Measurements from ENCODE around the gene PYHIN1. TPM values are rescaled to one million over a fixed set of nuclear protein-coding genes. Genes with fewer than 3 reads are reported as not detected.

PYHIN1 gene
- total and polyA plus RNA-seq, 7 experiments from 2014 or later: 8.4 to 48.2 (median 32.1) TPM

DNA sequence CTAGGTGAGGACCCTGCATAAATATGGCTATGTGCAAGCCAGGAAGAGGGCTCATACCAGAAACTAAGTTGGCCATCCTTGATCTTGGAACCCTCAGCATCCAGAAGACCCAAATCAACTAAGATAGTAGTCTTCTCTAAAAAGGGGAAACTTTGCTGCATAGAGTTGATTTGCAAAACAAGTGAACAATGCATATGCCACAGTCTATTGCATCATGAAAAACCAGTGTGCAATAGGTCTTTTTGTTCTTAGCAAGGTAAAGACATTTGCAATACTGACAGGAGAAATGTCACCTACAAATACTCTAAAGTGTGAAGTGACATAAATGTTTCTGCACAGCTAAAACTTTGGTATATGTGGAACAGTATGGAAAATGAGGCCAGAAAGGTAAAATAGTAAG is 76.4 kb downstream of the PYHIN1 start:
- intact Hi-C loops (cut with micrococcal nuclease): loop anchor here (1.0 to 5.0 kb wide), 5 partner anchors 8 to 1870 kb away; partner anchors contain the start of genes ETV3 (in 1 of the 2) and PYHIN1 (in 1 of the 2)
- H3K4me1 Mint-ChIP-seq: peaks cover 20 to 45% (median 35%) of the 10 kb centered on the region in 7 donors

DNA sequence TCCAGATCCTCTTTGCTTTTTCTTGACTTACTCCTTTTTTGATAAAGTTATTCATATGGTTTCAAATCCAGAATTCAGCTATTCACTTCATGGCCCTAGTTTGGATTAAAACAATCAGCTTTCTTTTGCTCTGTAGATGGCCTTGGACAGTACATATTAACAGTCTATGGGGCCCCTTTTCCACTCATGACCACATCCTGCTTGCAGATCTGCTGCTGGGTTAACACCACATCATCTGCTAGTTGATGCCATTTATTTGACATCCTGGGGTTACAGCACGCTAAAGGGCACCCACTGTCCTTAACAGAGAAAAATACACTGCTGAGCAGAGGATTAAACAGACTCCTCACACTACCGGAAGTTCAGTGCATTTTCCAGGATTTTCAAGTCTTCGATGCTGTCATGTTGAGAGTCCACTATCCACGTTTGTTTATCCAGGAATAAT is 77.4 kb downstream of the PYHIN1 start:
- H3K9me3 Mint-ChIP-seq: peaks cover 0 to 7% (median 0%) of the 10 kb centered on the region in 11 donors
- H3K27me3 ChIP-seq (ENCODE audit: control insufficient read depth in 2 of 2, insufficient read depth in 2 of 2, low read length in 2 of 2): no peaks in the 10 kb centered on the region
- peaks cover 0 to 44% (median 0%) of the 10 kb centered on the region in 5 donors for H3K36me3 Mint-ChIP-seq
- no peaks in the 10 kb centered on the region for H3K27me3 Mint-ChIP-seq
- H3K9me3 ChIP-seq (ENCODE audit: control insufficient read depth in 2 of 3, low read length in 3 of 3): no peaks in the 10 kb centered on the region
- peaks cover 17 to 20% of the 10 kb centered on the region in 2 donors for H3K4me1 ChIP-seq (ENCODE audit: control insufficient read depth in 2 of 2, insufficient read depth in 2 of 2, low read length in 2 of 2)
- ChIA-PET CTCF (no interaction called here), POLR2A (interaction anchor here (0.6 to 1.2 kb wide), 4 partner anchors 11 to 22 kb away, joined by 3 read pairs; no protein-coding TSS in a partner anchor)
- peak overlapping the region; percentile 86 for H3K4me3 ChIP-seq (ENCODE audit: low read length)
- intact Hi-C loops (cut with micrococcal nuclease): loop anchor here (1.0 to 5.0 kb wide), 6 partner anchors 9 to 1871 kb away; partner anchors contain the start of genes ETV3 (in 1 of the 2) and PYHIN1 (in 1 of the 2)
- peak overlapping the region; percentile 87 for H3K27ac ChIP-seq (ENCODE audit: low read depth, low read length)
- ATAC-seq (peak; percentile 70), DNase-seq (peak in 8 of 9 donors; percentile 27 to 62 (median 50))
- H3K4me3 Mint-ChIP-seq: peak overlapping the region; percentile 85 to 98 (median 92)
- H3K4me1 Mint-ChIP-seq: peaks cover 26 to 54% (median 44%) of the 10 kb centered on the region in 7 donors
- H3K27ac Mint-ChIP-seq: peak overlapping the region; percentile 92 to 99 (median 96)
- H3K36me3 ChIP-seq (ENCODE audit: control insufficient read depth in 2 of 3, insufficient read depth in 3 of 3, low read length in 3 of 3): no peaks in the 10 kb centered on the region

More for the DNA sequence above, 76.4 kb downstream of the PYHIN1 start:
- DNase-seq: no peak
- Mint-ChIP-seq H3K27ac (peak overlapping the region in 8 of 9 donors; percentile 23 to 99 (median 86)), H3K9me3 (peaks cover 0 to 7% (median 0%) of the 10 kb centered on the region in 11 donors), H3K27me3 (no peaks in the 10 kb centered on the region), H3K4me3 (peak overlapping the region in 3 of 10 donors; percentile 25 to 43 (median 26)), H3K36me3 (peaks cover 0 to 37% (median 0%) of the 10 kb centered on the region in 5 donors)
- ChIA-PET CTCF (interaction anchor here (0.6 to 0.8 kb wide), 2 partner anchors 9 to 81 kb away, joined by 3 to 4 read pairs; no protein-coding TSS in a partner anchor), POLR2A (no interaction called here)
- no peaks in the 10 kb centered on the region for H3K36me3 ChIP-seq (ENCODE audit: control insufficient read depth in 2 of 3, insufficient read depth in 3 of 3, low read length in 3 of 3)
- H3K9me3 ChIP-seq (ENCODE audit: control insufficient read depth in 2 of 3, low read length in 3 of 3): no peaks in the 10 kb centered on the region
- peaks cover 12 to 20% of the 10 kb centered on the region in 2 donors for H3K4me1 ChIP-seq (ENCODE audit: control insufficient read depth in 2 of 2, insufficient read depth in 2 of 2, low read length in 2 of 2)
- ATAC-seq: no peak
- no peak overlapping the region for H3K27ac ChIP-seq (ENCODE audit: low read depth, low read length)
- no peaks in the 10 kb centered on the region for H3K27me3 ChIP-seq (ENCODE audit: control insufficient read depth in 2 of 2, insufficient read depth in 2 of 2, low read length in 2 of 2)
- H3K4me3 ChIP-seq (ENCODE audit: low read length): no peak overlapping the region

DNA sequence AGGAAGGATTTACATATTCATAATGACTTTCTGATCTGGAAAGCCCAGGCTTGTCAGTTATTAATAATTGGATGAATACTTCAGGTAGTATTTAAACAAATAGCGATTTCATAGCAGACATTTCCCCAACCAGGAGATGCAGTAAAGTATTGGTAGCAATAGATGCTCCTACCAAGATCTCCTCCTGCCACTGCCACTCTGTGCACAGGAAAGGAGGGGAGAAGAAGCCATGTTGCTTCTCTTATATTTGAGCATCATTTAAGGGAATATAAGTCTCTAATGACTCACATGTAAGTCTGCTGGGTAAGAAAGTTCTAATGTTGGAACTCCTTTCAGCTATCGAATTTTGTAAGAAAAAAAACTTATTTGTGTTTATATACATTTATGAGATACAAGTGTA is 77.9 kb downstream of the PYHIN1 start:
- H3K27ac Mint-ChIP-seq: peak overlapping the region; percentile 92 to 99 (median 96)
- POLR2A ChIA-PET: interaction anchor here (0.6 to 1.7 kb wide), 6 partner anchors 11 to 79 kb away, joined by 3 to 7 read pairs (median 3); no protein-coding TSS in a partner anchor
- peak overlapping the region; percentile 86 for H3K4me3 ChIP-seq (ENCODE audit: low read length)
- H3K4me1 ChIP-seq (ENCODE audit: control insufficient read depth in 2 of 2, insufficient read depth in 2 of 2, low read length in 2 of 2): peaks cover 22% of the 10 kb centered on the region in 2 donors
- H3K4me3 Mint-ChIP-seq: peak overlapping the region; percentile 85 to 98 (median 92)
- H3K9me3 Mint-ChIP-seq: peaks cover 0 to 7% (median 0%) of the 10 kb centered on the region in 11 donors
- H3K9me3 ChIP-seq (ENCODE audit: control insufficient read depth in 2 of 3, low read length in 3 of 3): no peaks in the 10 kb centered on the region
- peak overlapping the region; percentile 87 for H3K27ac ChIP-seq (ENCODE audit: low read depth, low read length)
- peaks cover 31 to 59% (median 49%) of the 10 kb centered on the region in 7 donors for H3K4me1 Mint-ChIP-seq
- DNase-seq: no peak
- no peaks in the 10 kb centered on the region for H3K36me3 ChIP-seq (ENCODE audit: control insufficient read depth in 2 of 3, insufficient read depth in 3 of 3, low read length in 3 of 3)
- intact Hi-C loops (cut with micrococcal nuclease): loop anchor here in 1 of 2 donors (1.0 to 5.0 kb wide), 3 partner anchors 11 to 1872 kb away; partner anchors contain the start of genes ETV3 and PYHIN1
- H3K27me3 ChIP-seq (ENCODE audit: control insufficient read depth in 2 of 2, insufficient read depth in 2 of 2, low read length in 2 of 2): no peaks in the 10 kb centered on the region
- CTCF ChIA-PET: no interaction called here
- H3K36me3 Mint-ChIP-seq: peaks cover 0 to 49% (median 4%) of the 10 kb centered on the region in 5 donors
- no peaks in the 10 kb centered on the region for H3K27me3 Mint-ChIP-seq
- peak; percentile 16 for ATAC-seq

DNA sequence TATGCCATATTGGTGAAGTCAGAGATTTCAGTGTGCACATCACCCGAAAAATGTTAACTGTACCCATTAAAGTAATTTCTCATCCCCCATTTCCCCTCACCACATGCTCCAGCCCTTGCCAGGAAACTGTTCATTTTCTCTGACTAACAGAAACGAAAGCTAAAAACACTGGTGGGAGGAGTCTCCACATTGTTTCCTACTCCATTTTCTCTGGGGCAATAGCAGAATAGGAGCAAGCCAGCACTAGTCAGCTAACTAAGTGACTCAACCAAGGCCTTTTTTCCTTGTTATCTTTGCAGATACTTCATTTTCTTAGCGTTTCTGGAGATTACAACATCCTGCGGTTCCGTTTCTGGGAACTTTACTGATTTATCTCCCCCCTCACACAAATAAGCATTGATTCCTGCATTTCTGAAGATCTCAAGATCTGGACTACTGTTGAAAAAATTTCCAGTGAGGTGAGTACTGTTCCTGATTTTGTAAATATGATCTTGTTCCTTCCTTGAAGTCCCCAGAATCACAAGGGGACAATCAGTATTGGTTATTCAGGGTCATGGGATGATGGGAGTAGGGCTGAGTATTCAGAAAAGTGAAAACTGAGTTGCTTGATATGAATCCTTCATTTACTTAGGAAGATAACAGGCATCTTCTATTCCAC is 78.5 kb downstream of the PYHIN1 start, which contains the start of gene IFI16:
Gene IFI16 (plus strand): TSS at position 204 of the 658 bp plus-strand sequence. CDS start 4,774 bp downstream, outside the sequence.
- POLR2A ChIA-PET: interaction anchor here (0.6 to 1.7 kb wide), 6 partner anchors 11 to 80 kb away, joined by 3 to 7 read pairs (median 3); no protein-coding TSS in a partner anchor
- peaks cover 37 to 64% (median 54%) of the 10 kb centered on the region in 7 donors for H3K4me1 Mint-ChIP-seq
- peaks cover 28% of the 10 kb centered on the region in 2 donors for H3K4me1 ChIP-seq (ENCODE audit: control insufficient read depth in 2 of 2, insufficient read depth in 2 of 2, low read length in 2 of 2)

DNA sequence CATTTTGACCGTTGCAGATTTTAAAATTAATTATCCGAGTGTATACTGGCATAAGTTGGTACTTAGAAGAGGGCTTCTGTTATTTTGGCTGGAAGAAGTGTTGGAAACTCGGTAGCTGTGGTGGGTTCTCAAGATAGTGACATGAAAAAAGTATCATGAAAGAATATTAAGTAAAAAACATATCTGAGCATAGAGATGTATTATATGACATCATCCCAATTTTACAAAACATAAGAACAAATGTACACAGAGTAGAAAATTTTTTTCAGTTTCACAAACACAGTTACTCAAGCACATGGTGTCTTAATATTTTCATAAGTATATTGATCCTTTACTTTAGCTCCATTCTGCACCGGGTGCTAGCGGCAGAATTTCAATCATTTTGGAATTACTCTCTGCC is 79.0 kb downstream of the PYHIN1 start:
- DNase-seq (peak in 1 of 9 donors; percentile 12), ATAC-seq (no peak)
- peak overlapping the region; percentile 92 to 99 (median 96) for H3K27ac Mint-ChIP-seq
- H3K4me1 ChIP-seq (ENCODE audit: control insufficient read depth in 2 of 2, insufficient read depth in 2 of 2, low read length in 2 of 2): peaks cover 32 to 33% of the 10 kb centered on the region in 2 donors
- H3K4me3 Mint-ChIP-seq: peak overlapping the region; percentile 85 to 98 (median 92)
- H3K27ac ChIP-seq (ENCODE audit: low read depth, low read length): peak overlapping the region; percentile 87
- peaks cover 0 to 7% (median 0%) of the 10 kb centered on the region in 11 donors for H3K9me3 Mint-ChIP-seq
- no peaks in the 10 kb centered on the region for H3K27me3 ChIP-seq (ENCODE audit: control insufficient read depth in 2 of 2, insufficient read depth in 2 of 2, low read length in 2 of 2)
- H3K4me3 ChIP-seq (ENCODE audit: low read length): peak overlapping the region; percentile 86
- POLR2A ChIA-PET: interaction anchor here (1.2 to 1.7 kb wide), 3 partner anchors 12 to 80 kb away, joined by 3 to 7 read pairs (median 5); no protein-coding TSS in a partner anchor
- no peaks in the 10 kb centered on the region for H3K36me3 ChIP-seq (ENCODE audit: control insufficient read depth in 2 of 3, insufficient read depth in 3 of 3, low read length in 3 of 3)
- intact Hi-C loops (cut with micrococcal nuclease): loop anchor here (2.0 to 5.0 kb wide), 4 partner anchors 42 to 1252 kb away; partner anchors contain the start of gene DCAF8 (in 1 of the 2)
- CTCF ChIA-PET: interaction anchor here (0.6 to 1.0 kb wide), 2 partner anchors 19 to 763 kb away, joined by 3 to 5 read pairs; no protein-coding TSS in a partner anchor
- H3K36me3 Mint-ChIP-seq: peaks cover 1 to 59% (median 14%) of the 10 kb centered on the region in 5 donors
- H3K27me3 Mint-ChIP-seq: no peaks in the 10 kb centered on the region
- H3K9me3 ChIP-seq (ENCODE audit: control insufficient read depth in 2 of 3, low read length in 3 of 3): no peaks in the 10 kb centered on the region
- peaks cover 41 to 70% (median 60%) of the 10 kb centered on the region in 7 donors for H3K4me1 Mint-ChIP-seq

More for the DNA sequence above, 78.5 kb downstream of the PYHIN1 start, which contains the start of gene IFI16:
- H3K36me3 ChIP-seq (ENCODE audit: control insufficient read depth in 2 of 3, insufficient read depth in 3 of 3, low read length in 3 of 3): no peaks in the 10 kb centered on the region
- H3K36me3 Mint-ChIP-seq: peaks cover 0 to 55% (median 10%) of the 10 kb centered on the region in 5 donors
- no peaks in the 10 kb centered on the region for H3K27me3 Mint-ChIP-seq
- H3K9me3 Mint-ChIP-seq: peaks cover 0 to 7% (median 0%) of the 10 kb centered on the region in 11 donors
- H3K9me3 ChIP-seq (ENCODE audit: control insufficient read depth in 2 of 3, low read length in 3 of 3): no peaks in the 10 kb centered on the region
- peak; percentile 84 for ATAC-seq
- H3K27me3 ChIP-seq (ENCODE audit: control insufficient read depth in 2 of 2, insufficient read depth in 2 of 2, low read length in 2 of 2): no peaks in the 10 kb centered on the region
- CTCF ChIA-PET: interaction anchor here (0.6 to 1.0 kb wide), 2 partner anchors 20 to 763 kb away, joined by 3 to 5 read pairs; no protein-coding TSS in a partner anchor
- peak within 1 kb of the TSS; percentile 87 for H3K27ac ChIP-seq (ENCODE audit: low read depth, low read length)
- peak within 1 kb of the TSS; percentile 86 for H3K4me3 ChIP-seq (ENCODE audit: low read length)
- H3K27ac Mint-ChIP-seq: peak within 1 kb of the TSS; percentile 92 to 99 (median 96)
- DNase-seq: peak in 8 of 9 donors; percentile 56 to 80 (median 71)
- peak within 1 kb of the TSS; percentile 85 to 98 (median 92) for H3K4me3 Mint-ChIP-seq
- intact Hi-C loops (cut with micrococcal nuclease): loop anchor here (1.0 to 5.0 kb wide), 7 partner anchors 12 to 1873 kb away; partner anchors contain the start of genes DCAF8 (in 1 of the 2), ETV3 (in 1 of the 2) and PYHIN1 (in 1 of the 2)

All from naive thymus-derived CD4-positive, alpha-beta T cell (primary cell).